Subcutaneous adipose tissue (tissue), 4 donors: ENCODE results near the gene PGAM5. TPM values are rescaled to one million over a fixed set of nuclear protein-coding genes. Genes with fewer than 3 reads are reported as not detected.

Experiments
- total RNA-seq, 4 donors: library from RNA; depleted of rRNA; stranded (reverse); fragments of >200 nt; gene quantifications; one replicate each; pipeline ENCODE4 v1.1.0, GENCODE V29; 2016
- TF ChIP-seq, protein P1 (sequence below): fragments of 450-650 bp; IDR thresholded peaks from one replicate; pipeline ENCODE4 v1.5.1; 2016; ENCODE audit warnings: low read depth, mild to moderate bottlenecking, control low read depth, antibody characterized with exemption, moderate library complexity

Gene PGAM5
- total RNA-seq, 4 donors from 2014 or later, result 7.3 to 12.1 (median 10.6) TPM

DNA sequence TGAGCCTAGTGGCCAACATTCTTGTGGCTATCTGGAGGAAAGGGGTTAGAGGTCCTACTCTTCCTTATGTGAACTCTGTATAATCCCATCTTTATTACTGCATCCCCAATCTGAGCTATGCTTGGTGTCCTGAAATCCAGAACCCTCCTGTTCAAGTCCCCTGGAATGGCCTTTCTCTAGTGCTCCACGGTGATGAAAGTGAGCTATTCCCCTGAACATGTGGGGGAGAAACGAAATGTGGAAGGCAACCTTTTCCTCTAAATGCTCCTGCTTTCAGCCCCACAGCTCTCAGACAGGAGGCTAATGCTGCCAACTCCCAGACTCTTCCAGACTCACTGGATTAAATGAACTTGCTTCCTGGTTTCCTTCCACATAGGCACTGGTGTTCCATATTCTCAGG is 2.5 kb upstream of the PGAM5 start:
- TF ChIP-seq, protein P1, sequence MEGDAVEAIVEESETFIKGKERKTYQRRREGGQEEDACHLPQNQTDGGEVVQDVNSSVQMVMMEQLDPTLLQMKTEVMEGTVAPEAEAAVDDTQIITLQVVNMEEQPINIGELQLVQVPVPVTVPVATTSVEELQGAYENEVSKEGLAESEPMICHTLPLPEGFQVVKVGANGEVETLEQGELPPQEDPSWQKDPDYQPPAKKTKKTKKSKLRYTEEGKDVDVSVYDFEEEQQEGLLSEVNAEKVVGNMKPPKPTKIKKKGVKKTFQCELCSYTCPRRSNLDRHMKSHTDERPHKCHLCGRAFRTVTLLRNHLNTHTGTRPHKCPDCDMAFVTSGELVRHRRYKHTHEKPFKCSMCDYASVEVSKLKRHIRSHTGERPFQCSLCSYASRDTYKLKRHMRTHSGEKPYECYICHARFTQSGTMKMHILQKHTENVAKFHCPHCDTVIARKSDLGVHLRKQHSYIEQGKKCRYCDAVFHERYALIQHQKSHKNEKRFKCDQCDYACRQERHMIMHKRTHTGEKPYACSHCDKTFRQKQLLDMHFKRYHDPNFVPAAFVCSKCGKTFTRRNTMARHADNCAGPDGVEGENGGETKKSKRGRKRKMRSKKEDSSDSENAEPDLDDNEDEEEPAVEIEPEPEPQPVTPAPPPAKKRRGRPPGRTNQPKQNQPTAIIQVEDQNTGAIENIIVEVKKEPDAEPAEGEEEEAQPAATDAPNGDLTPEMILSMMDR, result no peak

DNA sequence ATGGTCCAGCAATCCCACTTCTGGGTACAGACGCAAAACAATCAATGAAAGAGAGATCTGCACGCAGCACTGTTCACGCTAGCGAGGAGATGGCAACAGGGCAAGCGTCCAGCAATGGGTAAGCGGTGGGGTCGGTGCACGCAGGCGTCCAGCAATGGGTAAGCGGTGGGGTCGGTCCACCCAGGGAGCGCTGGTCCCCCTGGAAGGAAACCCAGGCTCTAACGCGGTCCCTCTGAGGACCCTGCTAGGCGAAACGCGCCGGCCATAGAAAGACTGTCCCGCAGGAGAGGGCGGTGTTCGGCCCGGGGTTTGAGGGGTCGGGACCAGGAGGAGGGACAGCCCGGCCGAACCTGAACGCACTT is 618 bp upstream of the PGAM5 start:
- TF ChIP-seq, protein P1, result no peak

DNA sequence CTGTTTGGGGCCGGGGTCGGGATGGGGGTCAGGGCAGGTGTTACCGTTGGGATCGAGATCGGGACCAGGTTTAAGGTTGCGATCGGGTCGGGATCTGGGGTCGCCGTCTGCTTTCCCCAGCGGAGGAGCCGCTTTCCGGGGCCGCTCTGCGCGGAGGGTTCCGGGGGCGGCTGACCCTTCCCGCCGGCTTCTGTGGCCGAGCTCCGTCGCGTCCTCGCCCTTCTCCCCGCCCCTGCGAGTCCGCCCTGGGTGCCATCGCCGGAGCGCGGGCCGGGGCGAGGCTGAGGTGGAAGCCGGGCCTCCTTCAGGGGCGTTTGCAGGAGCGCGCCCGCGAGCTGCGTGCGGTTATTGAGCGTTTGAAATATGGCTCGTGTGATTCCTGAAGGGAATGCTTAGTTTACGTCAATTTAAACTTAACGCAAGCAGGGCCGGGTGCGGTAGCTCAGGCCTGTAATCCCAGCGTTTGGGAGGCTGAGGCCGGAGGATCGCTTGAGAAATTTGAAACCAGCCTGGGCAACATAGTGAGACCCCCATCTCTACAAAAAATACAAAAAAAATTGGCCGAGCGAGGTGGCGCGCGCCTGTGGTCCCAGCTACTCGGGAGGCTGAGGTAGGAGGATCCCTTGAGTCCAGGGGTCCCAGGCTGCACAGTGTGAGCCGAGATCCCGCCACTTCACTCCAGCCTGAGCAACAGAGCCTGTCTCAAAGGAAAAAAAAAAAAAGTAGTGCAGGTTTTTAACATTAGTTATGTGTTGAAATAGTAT is 620 bp downstream of the PGAM5 start:
- TF ChIP-seq, protein P1, result no peak

DNA sequence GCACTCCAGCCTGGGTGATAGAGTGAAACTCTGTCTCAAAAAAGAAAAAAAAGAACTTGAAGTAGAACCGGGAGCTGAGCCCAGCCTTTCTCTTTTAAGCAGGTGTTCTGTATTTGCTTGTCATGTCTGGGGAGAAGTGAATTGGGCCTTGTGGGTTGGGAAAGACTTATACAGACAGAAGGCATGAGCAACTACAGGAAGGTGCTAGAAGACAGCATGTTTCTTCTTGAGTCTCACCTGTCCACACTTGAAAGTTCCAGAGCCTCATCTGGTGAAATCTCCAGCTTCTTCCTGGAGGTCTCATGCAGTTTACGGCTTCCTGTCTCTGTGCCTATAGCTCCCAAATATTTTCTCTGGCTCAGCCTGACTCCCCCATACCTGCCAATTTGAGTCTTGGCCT is 2.5 kb downstream of the PGAM5 start:
- TF ChIP-seq, protein P1, result no peak

DNA sequence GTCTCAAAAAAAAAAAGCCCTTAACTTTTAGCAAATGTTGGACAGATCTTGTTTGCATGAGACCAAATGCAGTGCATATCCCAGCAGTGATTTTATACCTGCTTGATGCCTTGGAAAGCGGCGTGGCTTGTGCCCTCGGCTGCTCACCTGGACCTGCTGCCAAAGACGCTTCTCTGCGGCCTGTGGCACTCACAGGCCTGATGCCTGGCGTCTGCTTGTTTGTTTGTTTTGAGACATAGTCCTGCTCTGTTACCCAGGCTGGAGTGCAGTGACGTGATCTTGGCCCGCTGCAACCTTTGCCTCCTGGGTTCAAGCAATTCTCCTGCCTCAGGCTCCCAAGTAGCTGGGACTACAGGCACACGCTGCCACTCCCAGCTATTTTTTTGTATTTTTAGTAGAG is 5.2 kb downstream of the PGAM5 start:
- TF ChIP-seq, protein P1, result no peak

DNA sequence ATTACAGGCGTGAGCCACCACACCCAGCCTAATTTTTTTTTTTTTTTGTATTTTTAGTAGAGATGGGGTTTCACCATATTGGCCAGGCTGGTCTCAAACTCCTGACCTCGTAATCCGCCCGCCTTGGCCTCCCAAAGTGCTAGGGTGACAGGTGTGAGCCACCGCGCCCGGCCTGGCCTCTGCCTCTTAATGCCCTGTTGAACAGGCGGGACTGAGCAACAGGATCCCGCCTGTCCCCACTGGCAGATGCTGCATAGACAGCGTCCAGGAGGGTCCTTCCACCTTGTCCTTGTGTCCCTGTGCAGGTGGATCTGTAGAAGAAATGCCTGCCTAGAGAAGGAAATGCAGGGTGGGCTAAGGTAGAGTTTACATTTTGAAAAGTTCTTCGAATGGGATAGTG is 5.7 kb downstream of the PGAM5 start:
- TF ChIP-seq, protein P1, result no peak

DNA sequence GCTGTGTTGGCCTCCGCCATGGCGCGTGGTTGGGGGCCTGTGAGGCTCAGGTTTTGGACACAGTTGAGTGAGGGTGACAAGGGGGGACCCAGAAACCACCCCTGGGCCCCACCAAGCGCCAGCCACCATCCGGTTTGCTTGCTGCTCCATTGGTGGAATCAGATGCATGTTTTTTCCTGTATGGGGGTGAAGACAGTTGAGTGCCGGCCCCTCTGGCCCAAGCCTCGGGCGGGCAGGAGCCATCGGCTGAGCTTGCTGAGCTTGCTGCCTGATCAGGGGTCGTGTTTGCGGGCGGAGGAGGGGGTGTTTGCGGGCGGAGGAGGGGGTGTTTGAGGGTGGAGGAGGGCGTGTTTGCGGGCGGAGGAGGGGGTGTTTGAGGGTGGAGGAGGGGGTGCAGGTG is 6.4 kb downstream of the PGAM5 start:
- TF ChIP-seq, protein P1, result no peak
